ENCODE measurements around the gene TAF3.

DNA sequence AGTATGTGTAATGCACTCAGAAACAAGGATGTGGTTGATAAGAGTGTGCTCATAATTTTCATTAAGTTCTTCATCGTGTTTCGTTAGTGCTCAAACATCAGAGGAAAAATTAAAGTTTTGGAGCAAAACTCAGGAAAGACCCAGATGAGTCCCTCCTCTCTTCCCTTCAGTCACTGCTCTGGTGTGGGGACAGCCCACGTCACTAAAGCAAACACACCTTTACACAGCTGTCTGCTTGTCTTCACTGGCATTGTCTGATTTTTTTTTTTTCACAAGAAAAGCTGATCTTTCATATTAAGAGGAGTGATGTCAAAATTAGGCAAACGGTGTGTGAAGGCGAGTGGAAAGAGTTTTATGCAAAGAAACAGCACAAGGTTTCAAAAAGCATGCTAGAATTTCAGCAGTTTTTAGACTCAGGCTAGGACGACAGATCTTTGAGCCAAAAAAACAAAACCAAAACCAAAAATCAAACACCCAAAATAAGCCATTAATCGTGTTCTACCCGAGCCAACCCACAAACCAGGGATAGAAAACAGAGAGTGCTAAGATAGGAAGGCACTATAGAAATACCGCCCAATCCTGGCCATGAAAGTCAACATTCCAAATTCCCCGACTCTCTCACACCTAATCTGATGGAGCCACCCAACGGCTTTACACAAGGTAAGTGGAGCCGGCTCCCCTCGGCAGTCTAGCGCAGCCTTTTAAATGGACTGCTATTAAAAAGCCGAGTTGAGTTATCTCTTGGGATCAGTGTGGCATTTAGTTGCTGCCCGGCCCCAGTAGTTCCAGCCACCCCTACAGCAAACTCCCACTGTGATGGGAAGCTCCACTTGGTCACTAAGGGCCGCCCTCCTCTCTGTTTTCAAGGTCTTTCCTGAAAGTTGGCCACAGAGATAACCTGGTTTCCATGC lies 208.3 kb downstream of the TAF3 start:
- no peak for TF ChIP-seq CTCF (IDR thresholded peaks at IDR 0.05)
- no peak for TF ChIP-seq POLR2A (IDR thresholded peaks at IDR 0.05)

Measured in uterus (tissue), 2 donors.